Measurements from ENCODE around the gene DDX49.

Gene DDX49

DNA sequence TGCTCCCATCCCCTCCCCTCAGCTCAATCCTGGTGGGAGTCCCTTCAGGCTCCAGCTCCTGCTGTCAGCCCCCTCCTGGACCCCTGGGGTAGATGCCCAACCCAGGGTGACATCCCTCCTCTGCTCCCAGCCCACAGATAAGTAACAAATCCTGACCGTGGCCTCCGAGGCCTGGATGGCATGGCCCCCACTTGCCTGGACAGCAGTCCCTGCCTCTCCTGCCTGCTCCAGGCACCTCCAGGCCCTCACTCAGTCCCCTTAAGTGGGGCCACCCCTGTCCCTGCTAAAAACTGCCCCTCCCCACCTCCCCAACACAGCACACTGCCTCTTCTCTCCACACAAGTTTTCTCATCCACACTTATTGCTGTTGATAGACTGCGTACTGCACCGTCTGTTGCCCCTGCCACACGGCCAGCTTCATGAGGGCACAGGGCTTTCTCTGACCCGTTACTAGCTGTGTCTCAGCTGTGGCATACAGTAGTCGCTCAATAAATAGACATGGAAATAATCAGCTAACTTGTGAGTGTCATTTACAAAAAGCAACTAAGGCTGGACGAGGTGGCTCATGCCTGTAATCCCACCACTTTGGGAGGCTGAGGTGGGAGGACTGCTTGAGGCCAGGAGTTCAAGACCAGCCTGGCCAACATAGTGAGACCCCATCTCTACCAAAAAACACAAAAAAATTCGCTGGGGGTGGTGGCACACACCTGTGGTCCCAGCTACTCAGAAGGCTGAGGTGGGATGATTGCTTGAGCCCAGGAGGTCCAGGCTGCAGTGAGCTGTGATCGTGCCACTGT, 29.4 kb upstream of the DDX49 start:
- H3K27ac Mint-ChIP-seq: no peak overlapping the region
- H3K27me3 Mint-ChIP-seq: peaks cover 24 to 42% of the 10 kb centered on the region in 2 donors
- DNase-seq (no peak), ATAC-seq (replicated peaks) (no peak)
- H3K9me3 Mint-ChIP-seq: peaks cover 0 to 3% of the 10 kb centered on the region in 2 donors
- peaks cover 0 to 6% of the 10 kb centered on the region in 2 donors for H3K4me1 Mint-ChIP-seq
- no peaks in the 10 kb centered on the region for H3K36me3 Mint-ChIP-seq
- no peak overlapping the region for H3K4me3 Mint-ChIP-seq

DNA sequence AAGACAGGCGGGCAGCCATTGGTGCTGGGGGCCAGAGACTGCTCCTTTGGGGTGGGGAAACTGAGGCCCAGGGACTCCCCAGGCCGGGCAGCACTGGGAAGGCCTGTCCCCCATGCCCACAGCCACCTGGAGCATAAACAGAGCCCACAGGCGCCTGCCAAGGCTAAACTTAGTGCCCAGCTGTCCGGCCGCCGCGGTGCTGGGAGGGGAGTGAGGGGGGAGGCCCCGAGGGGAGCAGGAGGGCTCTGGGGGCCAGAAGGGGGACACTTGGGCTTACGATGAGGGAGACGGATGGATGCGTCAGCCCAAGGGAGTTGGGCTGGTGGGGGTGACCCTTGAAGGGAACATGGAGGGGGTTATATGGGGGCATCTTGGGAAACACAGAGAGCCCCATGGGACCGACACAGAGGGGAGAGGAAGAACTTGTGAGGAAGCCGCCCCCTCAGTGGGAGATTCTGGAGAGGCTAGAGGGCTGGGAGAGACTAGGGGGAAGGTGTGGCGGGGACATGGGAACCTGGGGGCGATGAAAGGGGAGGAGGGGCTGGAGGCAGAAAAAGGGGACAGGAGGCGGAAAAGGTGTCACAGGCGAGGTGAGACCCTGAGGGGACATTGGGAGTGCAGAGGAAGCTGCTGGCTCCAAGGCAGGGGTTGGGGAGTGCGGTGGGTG, 25.8 kb upstream of the DDX49 start:
- Mint-ChIP-seq H3K27ac (no peak overlapping the region), H3K4me1 (peaks cover 9 to 20% of the 10 kb centered on the region in 2 donors), H3K9me3 (no peaks in the 10 kb centered on the region), H3K27me3 (peaks cover 31 to 56% of the 10 kb centered on the region in 2 donors), H3K4me3 (peak overlapping the region in 1 of 2 donors; percentile 23), H3K36me3 (peaks cover 5 to 15% of the 10 kb centered on the region in 2 donors)
- no peak for DNase-seq
- no peak for ATAC-seq (replicated peaks)

DNA sequence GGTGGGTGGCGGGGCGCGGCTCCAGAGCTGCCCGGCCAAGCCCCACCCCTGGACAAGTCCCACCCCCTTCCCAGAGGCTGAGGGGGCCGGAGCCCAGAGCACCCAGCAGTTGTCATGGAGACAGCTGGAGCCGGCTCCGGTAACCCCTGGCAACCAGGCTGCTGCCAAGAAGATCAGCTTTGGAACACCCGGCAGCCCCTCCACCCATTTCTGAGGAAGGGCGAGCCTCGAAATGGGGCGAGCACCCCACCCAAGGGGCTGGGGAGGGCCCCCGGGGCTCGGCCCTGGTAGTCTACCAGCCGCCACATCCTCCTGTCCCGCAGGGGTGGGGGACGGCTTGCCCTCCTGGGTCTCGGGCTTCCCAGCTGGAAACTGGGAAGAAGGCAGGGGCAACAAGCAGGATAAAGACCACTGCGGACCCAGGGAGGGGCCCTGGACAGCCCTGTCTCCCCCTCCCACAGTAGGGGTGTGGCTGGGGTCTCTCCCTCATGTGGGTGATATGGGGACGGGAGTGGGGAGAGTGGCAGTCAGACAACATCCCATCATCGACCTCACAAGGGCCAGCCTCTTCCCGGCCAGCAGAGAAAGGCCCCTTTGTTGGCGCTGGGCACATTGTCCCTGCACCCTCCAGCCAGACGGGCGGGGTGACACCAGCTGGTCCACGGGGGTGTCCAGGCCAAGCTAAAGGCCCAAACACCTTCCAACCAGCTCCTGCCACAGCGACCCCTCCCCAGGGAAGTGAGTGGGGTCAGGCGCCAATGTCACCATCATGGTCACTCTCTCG, 25.1 kb upstream of the DDX49 start:
- ATAC-seq (replicated peaks): no peak
- H3K4me1 Mint-ChIP-seq: peaks cover 9 to 20% of the 10 kb centered on the region in 2 donors
- DNase-seq: no peak
- H3K9me3 Mint-ChIP-seq: no peaks in the 10 kb centered on the region
- peaks cover 31 to 50% of the 10 kb centered on the region in 2 donors for H3K27me3 Mint-ChIP-seq
- no peak overlapping the region for H3K27ac Mint-ChIP-seq
- peaks cover 9 to 22% of the 10 kb centered on the region in 2 donors for H3K36me3 Mint-ChIP-seq
- peak overlapping the region in 1 of 2 donors; percentile 77 for H3K4me3 Mint-ChIP-seq

DNA sequence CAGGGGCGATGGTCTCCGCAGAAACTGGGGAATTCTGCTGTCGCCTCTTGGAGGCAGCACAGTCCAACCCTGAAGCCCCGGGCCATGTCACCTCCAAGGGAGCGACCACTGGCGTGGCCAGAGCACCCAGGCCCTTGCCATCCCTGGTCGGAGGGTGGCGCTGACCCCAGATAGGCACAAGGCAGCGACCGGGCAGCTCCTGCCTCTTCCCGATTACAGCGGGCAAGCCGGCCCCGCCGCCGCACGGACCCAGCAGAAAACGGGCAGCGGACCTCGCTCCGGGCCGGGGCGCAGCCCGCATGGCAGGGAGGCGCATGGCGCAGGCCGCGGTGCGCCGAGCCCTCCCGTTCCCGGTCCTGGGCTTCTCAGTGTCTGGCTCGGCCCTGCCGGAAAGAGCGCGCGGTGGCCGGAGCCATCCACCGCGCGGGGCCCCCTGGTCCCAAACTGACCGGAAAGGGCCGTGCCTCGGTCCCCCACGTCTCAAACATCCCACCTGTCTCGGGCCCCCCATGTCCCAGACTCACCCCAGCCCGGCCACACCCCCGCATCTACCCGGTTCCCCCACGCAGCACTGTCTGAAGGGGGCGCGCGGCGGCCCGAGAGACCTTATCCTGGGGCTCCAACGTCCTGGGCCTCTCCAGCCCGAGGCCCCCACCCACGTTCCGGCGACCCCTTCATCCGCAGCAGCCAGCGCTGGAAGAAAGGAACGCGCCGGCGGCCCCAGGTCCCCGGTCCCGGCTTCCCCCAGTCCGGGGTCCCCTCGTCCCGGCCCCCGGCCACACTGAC, 24.3 kb upstream of the DDX49 start:
- DNase-seq (no peak), ATAC-seq (replicated peaks) (peak; percentile 36 to 48)
- Mint-ChIP-seq H3K27ac (no peak overlapping the region), H3K9me3 (no peaks in the 10 kb centered on the region), H3K36me3 (peaks cover 15 to 30% of the 10 kb centered on the region in 2 donors), H3K27me3 (peaks cover 24 to 50% of the 10 kb centered on the region in 2 donors), H3K4me3 (peak overlapping the region; percentile 52 to 77), H3K4me1 (peaks cover 9 to 20% of the 10 kb centered on the region in 2 donors)

DNA sequence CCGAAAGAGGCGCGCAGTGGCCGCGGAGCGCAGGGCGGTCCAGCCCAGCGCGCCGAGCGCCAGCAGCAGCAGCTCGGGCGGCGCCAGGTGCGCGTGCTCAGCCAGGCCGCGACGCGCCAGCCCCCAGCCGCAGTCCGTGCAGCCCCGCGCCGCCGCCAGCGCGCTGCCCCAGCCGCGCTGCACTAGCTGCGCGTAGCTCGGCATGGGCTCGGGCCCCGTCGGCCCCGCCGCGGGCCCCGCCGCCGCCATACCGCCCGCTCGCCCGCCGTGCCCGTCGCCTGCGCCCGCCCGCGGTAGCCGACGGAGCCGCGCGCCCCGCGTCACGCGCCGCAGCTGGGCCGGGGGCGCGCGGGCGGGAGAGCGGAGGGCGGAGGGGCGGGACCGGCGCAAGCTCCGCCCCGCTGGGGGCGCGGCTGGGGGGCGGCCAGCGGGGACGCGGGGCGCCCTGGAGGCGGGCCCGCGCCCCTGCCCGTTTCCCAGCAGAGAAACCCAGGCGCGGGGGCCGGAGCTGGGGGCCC, 23.6 kb upstream of the DDX49 start, which contains the start of gene CERS1:
Gene CERS1, minus strand, starts transcription at position 335 of the 518 bp plus-strand sequence. Its CDS starts 86 bp downstream, at position 249.
- peak; percentile 27 to 44 for ATAC-seq (replicated peaks)
- Mint-ChIP-seq H3K36me3 (peaks cover 20 to 34% of the 10 kb centered on the region in 2 donors), H3K9me3 (no peaks in the 10 kb centered on the region), H3K4me1 (peaks cover 9 to 20% of the 10 kb centered on the region in 2 donors), H3K27ac (no peak within 1 kb of the TSS), H3K4me3 (peak within 1 kb of the TSS; percentile 83 to 85), H3K27me3 (peaks cover 23 to 50% of the 10 kb centered on the region in 2 donors)
- DNase-seq: no peak

DNA sequence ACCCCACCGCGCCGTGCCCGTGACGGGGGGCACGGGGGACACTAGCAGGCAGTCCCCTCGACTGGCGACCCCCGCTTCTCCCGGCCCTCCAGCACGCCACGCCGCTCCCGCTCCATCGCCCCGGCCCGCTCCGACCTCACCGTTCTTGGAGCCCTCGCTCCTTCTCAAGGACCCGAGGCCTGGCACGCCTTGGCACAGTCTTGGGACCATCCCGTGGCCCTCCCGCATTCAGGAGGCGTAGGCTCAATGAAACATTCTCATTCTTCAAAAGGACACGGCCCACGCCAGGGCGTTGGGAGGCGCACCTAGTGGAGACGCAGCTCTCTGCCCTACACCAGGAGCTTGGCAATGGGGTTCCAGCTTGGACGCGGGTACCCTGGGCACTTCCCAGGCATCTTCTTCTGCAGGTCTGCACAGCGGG, 23.1 kb upstream of the DDX49 start:
- Mint-ChIP-seq H3K4me3 (peak overlapping the region; percentile 83 to 85), H3K36me3 (peaks cover 25 to 40% of the 10 kb centered on the region in 2 donors), H3K4me1 (peaks cover 9 to 20% of the 10 kb centered on the region in 2 donors), H3K27me3 (peaks cover 23 to 50% of the 10 kb centered on the region in 2 donors), H3K27ac (no peak overlapping the region), H3K9me3 (no peaks in the 10 kb centered on the region)
- no peak for DNase-seq
- ATAC-seq (replicated peaks): no peak

DNA sequence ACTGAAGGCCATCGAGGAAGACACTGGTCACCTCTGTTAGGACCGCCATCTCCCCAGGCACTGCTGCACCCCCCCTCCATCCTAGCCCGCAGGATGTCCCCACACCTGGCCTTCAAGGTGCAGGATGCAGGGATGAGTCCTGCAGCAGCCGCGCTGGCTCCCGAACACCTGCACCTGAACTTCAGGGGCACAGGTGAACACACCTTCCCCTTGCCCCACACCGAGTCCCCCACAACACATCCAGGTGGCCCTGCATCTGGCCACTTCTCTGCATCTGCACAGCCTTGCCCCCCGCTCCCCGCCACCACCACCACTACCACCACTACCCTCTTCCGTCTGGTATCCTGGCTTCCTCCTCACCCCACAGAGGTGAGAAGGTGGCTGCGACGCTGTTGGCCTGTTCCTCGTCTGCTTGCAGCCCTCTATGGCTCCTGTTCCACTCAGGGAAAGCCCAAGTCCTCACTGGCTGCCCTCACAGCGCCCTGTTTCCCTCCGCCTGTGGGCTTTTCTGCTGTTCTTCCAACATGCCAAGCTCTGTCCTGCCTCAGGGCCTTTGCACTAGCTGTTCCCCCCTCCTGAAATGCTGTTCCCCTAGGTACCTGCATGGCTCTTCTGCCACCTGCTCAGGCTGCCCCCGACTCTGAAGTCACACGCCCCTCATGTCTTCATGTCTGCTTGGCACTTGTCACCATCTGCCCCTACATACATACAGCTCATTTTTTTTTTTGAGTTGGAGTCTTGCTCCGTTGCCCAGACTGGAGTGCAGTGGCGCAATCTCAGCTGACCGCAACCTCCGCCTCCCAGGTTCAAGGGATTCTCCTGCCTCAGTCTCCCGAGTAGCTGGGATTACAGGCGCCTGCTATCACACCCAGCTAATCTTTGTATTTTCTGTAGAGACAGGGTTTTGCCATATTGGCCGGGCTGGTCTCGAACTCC, 22.2 kb upstream of the DDX49 start:
- Mint-ChIP-seq H3K4me3 (peak overlapping the region in 1 of 2 donors; percentile 23), H3K27me3 (peaks cover 23 to 50% of the 10 kb centered on the region in 2 donors), H3K27ac (no peak overlapping the region), H3K4me1 (peaks cover 9 to 20% of the 10 kb centered on the region in 2 donors), H3K9me3 (no peaks in the 10 kb centered on the region), H3K36me3 (peaks cover 30 to 45% of the 10 kb centered on the region in 2 donors)
- ATAC-seq (replicated peaks) (no peak), DNase-seq (no peak)

DNA sequence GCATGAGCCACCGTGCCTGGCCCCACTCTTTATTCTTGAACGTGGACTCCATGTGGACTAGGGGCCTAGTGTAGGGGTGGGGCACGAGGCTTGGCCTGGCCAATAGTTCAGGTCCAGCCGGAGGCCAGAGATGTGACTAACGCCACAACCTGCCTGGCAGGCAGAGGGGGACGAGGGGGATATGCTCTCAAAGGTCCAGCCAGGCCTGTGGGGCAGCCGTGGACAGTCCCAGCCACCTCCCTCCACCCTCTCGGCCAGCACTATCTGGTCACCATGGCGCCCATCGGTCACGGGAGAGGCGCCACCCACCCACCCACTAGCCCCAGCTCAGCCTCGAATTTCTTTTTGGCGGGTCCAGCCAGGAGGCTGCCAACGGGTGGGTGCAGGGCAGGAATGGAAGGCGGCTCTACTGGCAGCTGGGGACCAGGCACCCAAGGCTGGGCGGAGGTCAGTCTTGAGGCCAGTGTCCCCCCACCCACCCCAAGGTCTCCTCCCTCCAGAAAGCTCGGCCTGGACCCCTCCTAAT, 21.4 kb upstream of the DDX49 start:
- Mint-ChIP-seq H3K4me3 (no peak overlapping the region), H3K27ac (no peak overlapping the region), H3K9me3 (no peaks in the 10 kb centered on the region), H3K36me3 (peaks cover 33 to 51% of the 10 kb centered on the region in 2 donors), H3K27me3 (peaks cover 23 to 42% of the 10 kb centered on the region in 2 donors), H3K4me1 (peaks cover 9 to 20% of the 10 kb centered on the region in 2 donors)
- no peak for ATAC-seq (replicated peaks)
- DNase-seq: no peak

DNA sequence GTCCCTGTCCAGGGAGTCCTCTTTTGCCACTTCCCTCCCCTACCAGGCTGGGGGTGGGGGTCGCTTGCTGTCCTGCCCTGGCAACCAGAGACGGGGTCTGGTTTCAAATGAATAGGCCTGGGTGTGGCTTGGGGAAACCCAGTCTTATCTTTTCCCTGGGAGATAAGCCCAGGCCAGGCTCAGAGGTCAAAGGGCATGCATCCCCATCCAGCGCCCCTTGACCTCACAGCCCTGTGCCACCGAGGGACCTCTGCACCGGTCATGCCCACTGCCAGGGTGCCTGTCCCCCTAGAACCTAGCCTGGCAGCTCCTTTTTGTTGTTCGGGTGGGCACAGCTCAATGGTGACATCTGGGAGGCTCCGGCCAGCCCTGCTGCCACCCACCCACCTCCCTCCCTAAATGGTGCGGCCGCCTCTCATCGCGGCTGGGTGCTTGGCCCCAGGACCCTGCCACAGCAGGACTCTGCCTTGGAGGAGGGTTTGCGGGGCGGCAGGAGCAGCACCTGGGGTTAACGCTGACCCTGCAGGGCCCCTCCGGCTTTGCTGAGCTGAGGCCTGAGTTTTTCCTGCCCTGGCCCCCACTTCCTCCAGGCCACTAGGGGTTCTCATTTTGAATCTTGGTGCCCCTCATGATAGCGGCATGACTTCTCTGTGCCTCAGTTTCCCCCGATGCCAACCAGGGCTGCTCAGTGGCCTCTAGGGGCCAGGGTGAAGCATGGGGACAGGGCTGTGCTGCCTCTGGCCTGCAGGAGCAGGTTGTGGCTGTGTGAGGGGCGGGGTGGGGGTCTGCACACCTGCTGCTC, 20.7 kb upstream of the DDX49 start:
- Mint-ChIP-seq H3K36me3 (peaks cover 37 to 56% of the 10 kb centered on the region in 2 donors), H3K27ac (no peak overlapping the region), H3K27me3 (peaks cover 16 to 35% of the 10 kb centered on the region in 2 donors), H3K4me1 (peaks cover 9 to 20% of the 10 kb centered on the region in 2 donors), H3K4me3 (no peak overlapping the region), H3K9me3 (no peaks in the 10 kb centered on the region)
- DNase-seq (no peak), ATAC-seq (replicated peaks) (no peak)

DNA sequence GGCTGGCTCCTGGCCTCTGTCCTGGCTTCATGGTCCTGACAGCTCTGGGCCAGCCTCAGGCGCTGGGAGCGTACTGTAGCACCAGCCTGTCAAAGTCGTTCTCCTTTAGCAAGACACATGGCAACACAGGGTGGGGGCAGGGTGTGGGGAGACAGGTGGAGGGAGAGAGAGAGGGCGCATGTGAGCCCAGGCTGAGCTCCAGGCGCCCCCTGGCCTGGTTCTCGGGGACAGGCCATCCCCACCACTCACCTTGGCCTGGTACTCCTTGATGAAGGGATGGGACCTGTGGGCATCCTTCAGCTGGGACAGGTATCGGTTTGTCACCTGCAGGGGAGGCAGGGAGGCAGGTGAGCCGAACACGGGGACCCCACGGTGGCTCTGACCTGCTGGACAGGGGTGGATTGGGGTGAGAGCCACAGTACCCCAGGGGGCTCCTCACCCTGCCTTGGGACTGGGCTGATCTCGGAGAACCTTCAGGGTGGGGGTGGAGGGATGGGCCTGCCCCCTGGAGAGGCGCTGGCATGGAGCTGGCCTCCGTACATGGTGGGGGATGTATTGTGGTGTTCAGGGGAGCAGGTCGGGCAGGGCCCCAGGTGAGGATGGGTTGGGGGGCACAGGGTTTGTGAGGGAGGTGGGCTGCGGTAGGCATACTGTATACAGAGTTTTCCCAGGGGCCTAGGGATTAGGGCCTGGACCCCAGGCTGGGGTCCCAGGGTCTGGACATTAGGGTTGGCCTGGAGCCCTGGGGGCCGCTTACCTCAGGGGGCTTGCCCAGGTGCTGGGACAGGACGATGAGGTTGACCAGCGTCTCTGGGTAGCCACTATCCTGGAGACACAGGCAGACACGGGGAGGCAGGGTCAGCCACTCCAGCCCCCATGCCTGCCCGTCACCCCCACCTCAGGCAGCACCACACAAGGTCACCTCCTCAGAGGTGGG, 19.6 kb upstream of the DDX49 start:
- ATAC-seq (replicated peaks): no peak
- H3K4me3 Mint-ChIP-seq: no peak overlapping the region
- no peak for DNase-seq
- H3K36me3 Mint-ChIP-seq: peaks cover 40 to 62% of the 10 kb centered on the region in 2 donors
- H3K9me3 Mint-ChIP-seq: no peaks in the 10 kb centered on the region
- H3K27me3 Mint-ChIP-seq: peaks cover 13 to 27% of the 10 kb centered on the region in 2 donors
- H3K4me1 Mint-ChIP-seq: peaks cover 9 to 16% of the 10 kb centered on the region in 2 donors
- H3K27ac Mint-ChIP-seq: no peak overlapping the region

All from stimulated activated naive B cell treated with anti-CD40 and anti-IgM and Interleukin-4, amounts not matched to agents 10 μg/mL and 1 μg/mL and 100 μg/mL, for 72 hours (primary cell).